HepG2 (cell line): Measurements from ENCODE around the gene ANKRD61. TPM values are rescaled to one million over a fixed set of nuclear protein-coding genes. Genes with fewer than 3 reads are reported as not detected.

Source experiments
- CBFB ChIP-seq: sonication (generic); formaldehyde crosslinking; IDR thresholded peaks from 2 replicates; pipeline ENCODE4 v1.4.0; 2020; ENCODE audit warnings: missing genetic modification reagents
- CC2D1A ChIP-seq: sonication (generic); formaldehyde crosslinking; IDR thresholded peaks from 2 replicates; pipeline ENCODE4 v1.8.1; 2023; ENCODE audit warnings: mild to moderate bottlenecking, missing genetic modification reagents
- ETV6 ChIP-seq: sonication (generic); formaldehyde crosslinking; conservative IDR thresholded peaks from 2 replicates; pipeline ENCODE4 v1.4.0; 2020; ENCODE audit warnings: missing genetic modification reagents
- FOSL1 ChIP-seq: sonication (generic); formaldehyde crosslinking; IDR thresholded peaks from 2 replicates; pipeline ENCODE4 v1.9.0; 2021; ENCODE audit warnings: missing genetic modification reagents, borderline replicate concordance
- GABPA ChIP-seq, 2 experiments: IDR thresholded peaks; 2 replicates each; pipeline ENCODE4 v1.6.1; 2011 to 2016; ENCODE audit warnings: low read depth in 2 of 2, low read length in 1 of 2, missing biosample characterization in 1 of 2, missing genetic modification characterization in 1 of 2
- HCFC1 ChIP-seq: fragments of 150-350 bp; IDR thresholded peaks from 2 replicates; pipeline ENCODE4 v1.6.1; 2014; ENCODE audit warnings: low read depth, low read length
- KMT2B ChIP-seq: IDR thresholded peaks from 2 replicates; pipeline ENCODE4 v1.6.1; 2016; ENCODE audit warnings: missing genetic modification reagents, missing compliant biosample characterization
- MEIS1 ChIP-seq: sonication (generic); formaldehyde crosslinking; IDR thresholded peaks from 2 replicates; pipeline ENCODE4 v1.9.0; 2021; ENCODE audit warnings: mild to moderate bottlenecking, missing genetic modification reagents, moderate library complexity, borderline replicate concordance
- PHF21A ChIP-seq: sonication (generic); formaldehyde crosslinking; IDR thresholded peaks from 2 replicates; pipeline ENCODE4 v1.5.0; 2020; ENCODE audit warnings: mild to moderate bottlenecking, missing genetic modification reagents
- RBM39 ChIP-seq: fragments of 200-400 bp; formaldehyde crosslinking; IDR thresholded peaks from one replicate; pipeline ENCODE4 v1.6.1; 2018; ENCODE audit warnings: antibody characterized with exemption, mild to moderate bottlenecking, low read depth, low read length; ENCODE audit not compliant: poor library complexity, severe bottlenecking
- SATB2 ChIP-seq: sonication (generic); formaldehyde crosslinking; IDR thresholded peaks from 2 replicates; pipeline ENCODE4 v1.5.0; 2020; ENCODE audit warnings: missing genetic modification reagents
- U2AF2 ChIP-seq: fragments of 200-400 bp; formaldehyde crosslinking; IDR thresholded peaks from 2 replicates; pipeline ENCODE4 v1.6.1; 2017; ENCODE audit warnings: low read depth, mild to moderate bottlenecking, low read length
- YY1 ChIP-seq: IDR thresholded peaks from 2 replicates; pipeline ENCODE4 v1.6.1; 2011; ENCODE audit warnings: low read length, low read depth, moderate library complexity, mild to moderate bottlenecking; ENCODE audit not compliant: insufficient read depth, insufficient replicate concordance
- ZFP37 ChIP-seq: sonication (generic); formaldehyde crosslinking; IDR thresholded peaks from 2 replicates; pipeline ENCODE4 v1.4.0; 2020; ENCODE audit warnings: missing genetic modification reagents, borderline replicate concordance
- ZNF10 ChIP-seq: sonication (generic); formaldehyde crosslinking; IDR thresholded peaks from 2 replicates; pipeline ENCODE4 v1.4.0; 2020; ENCODE audit warnings: mild to moderate bottlenecking, low read depth, missing genetic modification reagents, borderline replicate concordance
- ZNF549 ChIP-seq: sonication (generic); formaldehyde crosslinking; IDR thresholded peaks from 2 replicates; pipeline ENCODE4 v1.5.0; 2020; ENCODE audit warnings: missing genetic modification reagents
- ZNF629 ChIP-seq: sonication (generic); formaldehyde crosslinking; conservative IDR thresholded peaks from 2 replicates; pipeline ENCODE4 v1.5.0; 2020; ENCODE audit warnings: missing genetic modification reagents
- ZNF660 ChIP-seq: sonication (generic); formaldehyde crosslinking; IDR thresholded peaks from 2 replicates; pipeline ENCODE4 v1.5.1; 2020; ENCODE audit warnings: mild to moderate bottlenecking, low read depth, missing genetic modification reagents, borderline replicate concordance
- ZNF83 ChIP-seq: sonication (generic); formaldehyde crosslinking; IDR thresholded peaks from 2 replicates; pipeline ENCODE4 v1.4.0; 2020; ENCODE audit warnings: missing genetic modification reagents, mild to moderate bottlenecking, borderline replicate concordance
- ZSCAN30 ChIP-seq: sonication (generic); formaldehyde crosslinking; IDR thresholded peaks from 2 replicates; pipeline ENCODE4 v1.5.0; 2020; ENCODE audit warnings: mild to moderate bottlenecking, missing genetic modification reagents
- polyA plus RNA-seq, 8 experiments: library from polyadenylated mRNA; depleted of rRNA in 3 of 8; stranded (reverse) in 7 of 8; unstranded in 1 of 8; fragments of >200 nt; fragmentation: Illumina TruSeq in 4 of 8; extraction: Trizol in 4 of 8; gene quantifications; 2 replicates each; pipeline versions ENCODE4 v1.2.1 to v1.2.3, GENCODE V29; 2011 to 2016; ENCODE audit warnings: low read depth in 4 of 8, missing spikeins in 1 of 8, mixed read lengths in 1 of 8; ENCODE audit not compliant: insufficient read depth in 1 of 8
- total RNA-seq, 5 experiments: library from RNA; depleted of rRNA; stranded (reverse); fragments of >200 nt; fragmentation: Illumina TruSeq; extraction: Trizol; gene quantifications; 2 replicates each; pipeline ENCODE4 v1.2.3, GENCODE V29; 2016; ENCODE audit warnings: low read depth in 1 of 5
- TF ChIP-seq, protein P1 (sequence below): sonication (generic); formaldehyde crosslinking; conservative IDR thresholded peaks from 2 replicates; pipeline ENCODE4 v1.8.0; 2022; ENCODE audit warnings: low read depth, missing genetic modification reagents
- TF ChIP-seq, protein P2 (sequence below): sonication (generic); formaldehyde crosslinking; IDR thresholded peaks from 2 replicates; pipeline ENCODE4 v1.4.0; 2020; ENCODE audit warnings: missing genetic modification reagents, mild to moderate bottlenecking, borderline replicate concordance
- TF ChIP-seq, protein P3 (sequence below): IDR thresholded peaks from 2 replicates; pipeline ENCODE4 v1.6.1; 2018; ENCODE audit warnings: missing genetic modification reagents

The ANKRD61 gene
- total and polyA plus RNA-seq, 2 of the 13 experiments (the other 11 are each of a cell fraction or from before 2014, with no cell fraction given) = 0.13 TPM; not detected in 1

DNA sequence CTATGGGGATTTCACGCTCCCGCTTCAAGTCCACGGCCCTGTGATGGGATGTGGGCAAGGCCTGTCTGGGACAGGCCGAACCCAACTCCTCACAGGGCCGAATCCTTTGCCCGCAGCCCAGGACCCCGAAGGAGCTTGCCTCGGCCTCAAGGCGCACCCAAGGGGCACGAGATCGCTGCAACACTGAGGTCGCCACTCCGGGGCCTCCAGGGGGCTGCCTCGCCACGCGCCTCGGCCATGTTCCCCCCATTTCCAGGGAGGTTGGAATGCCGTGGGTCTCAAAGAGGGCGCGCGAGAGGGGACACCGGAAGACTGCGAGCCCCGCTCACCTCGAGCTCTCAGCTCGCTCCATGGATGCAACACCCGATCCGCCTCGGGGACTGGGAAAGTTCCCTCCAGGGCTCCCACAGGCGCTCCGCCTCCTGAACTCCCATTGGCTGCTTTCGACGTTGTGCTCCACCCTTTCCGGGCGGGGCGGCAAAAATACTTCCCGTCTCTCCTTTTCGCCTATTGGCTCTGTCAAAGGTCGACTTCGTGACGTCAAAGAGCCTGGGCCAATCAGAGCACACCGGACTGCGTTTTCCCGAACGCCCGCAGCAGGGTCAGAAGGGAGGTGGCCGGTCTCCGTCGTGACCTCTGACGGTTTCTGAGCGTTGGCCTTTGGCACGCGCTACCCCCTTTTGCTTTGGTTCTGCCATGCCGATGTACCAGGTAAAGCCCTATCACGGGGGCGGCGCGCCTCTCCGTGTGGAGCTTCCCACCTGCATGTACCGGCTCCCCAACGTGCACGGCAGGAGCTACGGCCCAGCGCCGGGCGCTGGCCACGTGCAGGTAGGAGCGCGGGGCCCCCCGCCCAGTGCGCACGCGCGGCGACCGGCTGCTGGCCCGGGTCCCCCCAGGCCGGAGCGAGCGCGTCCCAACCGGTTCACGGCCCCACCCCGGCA lies 22.2 kb upstream of the ANKRD61 start, which contains the start of the genes AIMP2 and PMS2 (continued):
- TF ChIP-seq ZNF10 (CRISPR knock-in tag) (peak; percentile 94; the same call in 1 of the 2 replicates), ZNF83 (CRISPR knock-in tag) (peak; percentile 99), KMT2B (CRISPR knock-in tag) (peak; percentile 96), YY1 (peak; percentile 72), CBFB (CRISPR knock-in tag) (peak; percentile 93), HCFC1 (no peak; the same call in none of the 2 replicates), ZNF549 (peak; percentile 88; the same call in 1 of the 2 replicates), PHF21A (peak; percentile 94), FOSL1 (CRISPR knock-in tag) (peak; percentile 55; the same call in 1 of the 2 replicates), ZNF629 (CRISPR knock-in tag) (peak; percentile 71; the same call in 1 of the 2 replicates), ZFP37 (peak; percentile 98), RBM39 (peak; percentile 86), ZSCAN30 (CRISPR knock-in tag) (peak; percentile 91), CC2D1A (CRISPR knock-in tag) (peak; percentile 92; the same call in 1 of the 2 replicates), ZNF660 (CRISPR knock-in tag) (no peak), MEIS1 (peak; percentile 97), ETV6 (peak; percentile 99), GABPA (IDR thresholded peaks at IDR 0.05; ENCODE audit: low read depth, low read length) (peak; percentile 69), GABPA (CRISPR knock-in tag; IDR thresholded peaks at IDR 0.05; ENCODE audit: low read depth) (peak; percentile 93), U2AF2 (no peak), SATB2 (CRISPR knock-in tag) (peak; percentile 99)
- TF ChIP-seq, protein P1, sequence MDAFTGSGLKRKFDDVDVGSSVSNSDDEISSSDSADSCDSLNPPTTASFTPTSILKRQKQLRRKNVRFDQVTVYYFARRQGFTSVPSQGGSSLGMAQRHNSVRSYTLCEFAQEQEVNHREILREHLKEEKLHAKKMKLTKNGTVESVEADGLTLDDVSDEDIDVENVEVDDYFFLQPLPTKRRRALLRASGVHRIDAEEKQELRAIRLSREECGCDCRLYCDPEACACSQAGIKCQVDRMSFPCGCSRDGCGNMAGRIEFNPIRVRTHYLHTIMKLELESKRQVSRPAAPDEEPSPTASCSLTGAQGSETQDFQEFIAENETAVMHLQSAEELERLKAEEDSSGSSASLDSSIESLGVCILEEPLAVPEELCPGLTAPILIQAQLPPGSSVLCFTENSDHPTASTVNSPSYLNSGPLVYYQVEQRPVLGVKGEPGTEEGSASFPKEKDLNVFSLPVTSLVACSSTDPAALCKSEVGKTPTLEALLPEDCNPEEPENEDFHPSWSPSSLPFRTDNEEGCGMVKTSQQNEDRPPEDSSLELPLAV (CRISPR knock-in tag) = 0 out of 2 replicates have a peak, but pooled peaks have one; percentile 70
- TF ChIP-seq, protein P2, sequence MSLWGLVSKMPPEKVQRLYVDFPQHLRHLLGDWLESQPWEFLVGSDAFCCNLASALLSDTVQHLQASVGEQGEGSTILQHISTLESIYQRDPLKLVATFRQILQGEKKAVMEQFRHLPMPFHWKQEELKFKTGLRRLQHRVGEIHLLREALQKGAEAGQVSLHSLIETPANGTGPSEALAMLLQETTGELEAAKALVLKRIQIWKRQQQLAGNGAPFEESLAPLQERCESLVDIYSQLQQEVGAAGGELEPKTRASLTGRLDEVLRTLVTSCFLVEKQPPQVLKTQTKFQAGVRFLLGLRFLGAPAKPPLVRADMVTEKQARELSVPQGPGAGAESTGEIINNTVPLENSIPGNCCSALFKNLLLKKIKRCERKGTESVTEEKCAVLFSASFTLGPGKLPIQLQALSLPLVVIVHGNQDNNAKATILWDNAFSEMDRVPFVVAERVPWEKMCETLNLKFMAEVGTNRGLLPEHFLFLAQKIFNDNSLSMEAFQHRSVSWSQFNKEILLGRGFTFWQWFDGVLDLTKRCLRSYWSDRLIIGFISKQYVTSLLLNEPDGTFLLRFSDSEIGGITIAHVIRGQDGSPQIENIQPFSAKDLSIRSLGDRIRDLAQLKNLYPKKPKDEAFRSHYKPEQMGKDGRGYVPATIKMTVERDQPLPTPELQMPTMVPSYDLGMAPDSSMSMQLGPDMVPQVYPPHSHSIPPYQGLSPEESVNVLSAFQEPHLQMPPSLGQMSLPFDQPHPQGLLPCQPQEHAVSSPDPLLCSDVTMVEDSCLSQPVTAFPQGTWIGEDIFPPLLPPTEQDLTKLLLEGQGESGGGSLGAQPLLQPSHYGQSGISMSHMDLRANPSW (CRISPR knock-in tag) = peak; percentile 99
- TF ChIP-seq, protein P3, sequence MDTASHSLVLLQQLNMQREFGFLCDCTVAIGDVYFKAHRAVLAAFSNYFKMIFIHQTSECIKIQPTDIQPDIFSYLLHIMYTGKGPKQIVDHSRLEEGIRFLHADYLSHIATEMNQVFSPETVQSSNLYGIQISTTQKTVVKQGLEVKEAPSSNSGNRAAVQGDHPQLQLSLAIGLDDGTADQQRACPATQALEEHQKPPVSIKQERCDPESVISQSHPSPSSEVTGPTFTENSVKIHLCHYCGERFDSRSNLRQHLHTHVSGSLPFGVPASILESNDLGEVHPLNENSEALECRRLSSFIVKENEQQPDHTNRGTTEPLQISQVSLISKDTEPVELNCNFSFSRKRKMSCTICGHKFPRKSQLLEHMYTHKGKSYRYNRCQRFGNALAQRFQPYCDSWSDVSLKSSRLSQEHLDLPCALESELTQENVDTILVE = peak; percentile 93
